Measurements from ENCODE around the gene GSE1.
"Not testable (repeated sequence)": the region's sequence is repeated elsewhere in the genome, so short reads cannot be mapped to it uniquely, and the experiment has no call there.

GSE1 gene

DNA sequence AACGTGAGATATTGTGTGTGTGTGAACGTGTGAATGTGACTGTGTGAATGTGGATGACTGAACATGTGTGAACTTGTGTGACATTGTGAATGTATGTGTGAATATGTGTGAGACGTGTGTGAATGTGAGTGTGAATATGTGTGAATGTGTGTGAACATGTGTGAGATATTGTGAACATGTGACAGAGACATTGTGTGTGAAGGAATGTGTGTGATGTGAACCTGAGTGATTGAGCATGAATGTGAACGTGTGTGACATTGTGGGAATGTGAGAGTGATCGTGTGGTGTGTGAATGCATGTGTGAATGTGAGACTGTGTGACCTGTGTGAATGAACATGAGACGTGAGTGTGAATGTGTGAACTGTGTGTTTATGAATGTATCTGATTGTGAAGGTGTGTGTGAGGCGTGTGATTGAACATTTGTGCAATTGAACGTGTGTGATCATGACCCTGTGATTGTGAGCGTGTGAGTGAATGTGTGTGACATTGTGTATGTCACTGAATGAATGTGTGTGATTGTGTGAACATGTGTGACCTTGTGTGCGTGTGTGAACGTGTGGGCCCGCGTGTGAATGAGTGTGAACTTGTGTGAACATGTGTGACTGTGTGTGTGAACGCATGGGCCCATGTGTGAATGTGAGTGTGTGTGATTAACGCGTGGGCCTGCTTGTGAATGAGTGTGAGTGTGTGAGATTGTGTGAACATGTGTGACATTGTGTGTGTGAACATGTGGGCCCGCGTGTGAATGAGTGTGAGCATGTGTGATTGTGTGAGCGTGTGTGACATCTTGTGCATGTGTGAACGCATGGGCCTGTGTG, 23.2 kb upstream of the GSE1 start:
- DNase-seq (ENCODE audit: low read depth, low spot score): no peak

DNA sequence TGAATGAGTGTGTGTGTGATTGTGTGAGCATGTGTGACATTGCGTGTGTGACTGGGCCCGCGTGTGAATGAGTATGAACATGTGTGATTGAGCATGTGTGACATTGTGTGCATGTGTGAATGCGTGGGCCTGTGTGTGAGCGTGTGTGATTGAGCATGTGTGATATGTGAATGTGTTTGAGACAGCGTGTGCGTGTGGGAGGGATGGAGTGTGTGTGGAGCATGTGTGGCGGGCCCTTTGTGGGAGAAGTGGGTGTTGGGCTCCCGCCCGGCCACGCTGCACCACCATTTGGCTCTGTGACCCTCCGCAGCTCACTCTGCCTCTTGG, 22.7 kb upstream of the GSE1 start:
- no peak for DNase-seq (ENCODE audit: low read depth, low spot score)

DNA sequence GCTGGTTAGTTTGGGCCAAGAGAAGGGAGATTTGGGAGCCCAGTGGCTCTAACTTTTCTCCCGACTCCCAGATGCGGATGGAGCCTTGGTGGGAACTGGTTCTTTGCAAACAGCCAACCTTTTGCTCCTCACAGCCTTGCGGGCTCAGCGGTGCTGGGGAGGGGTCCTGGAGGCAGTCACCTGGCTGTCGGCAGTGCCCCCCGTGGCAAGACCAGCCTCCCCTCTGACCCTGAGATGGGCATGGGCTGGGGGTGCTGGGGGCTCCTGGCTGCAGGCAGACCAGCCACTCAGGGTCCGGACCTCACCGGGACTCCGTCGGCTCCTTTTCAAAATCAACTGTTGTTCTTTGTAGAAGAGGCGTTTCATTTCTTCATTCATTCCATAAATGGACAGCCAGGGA, 21.7 kb upstream of the GSE1 start:
- no peak for DNase-seq (ENCODE audit: low read depth, low spot score)

GRCh38 chr16:85592277-85592676, 20.8 kb upstream of the GSE1 start:
- not testable (repeated sequence) for DNase-seq (ENCODE audit: low read depth, low spot score)

GRCh38 chr16:85592700-85593493, 20.2 kb upstream of the GSE1 start:
- DNase-seq (ENCODE audit: low read depth, low spot score): no peak

DNA sequence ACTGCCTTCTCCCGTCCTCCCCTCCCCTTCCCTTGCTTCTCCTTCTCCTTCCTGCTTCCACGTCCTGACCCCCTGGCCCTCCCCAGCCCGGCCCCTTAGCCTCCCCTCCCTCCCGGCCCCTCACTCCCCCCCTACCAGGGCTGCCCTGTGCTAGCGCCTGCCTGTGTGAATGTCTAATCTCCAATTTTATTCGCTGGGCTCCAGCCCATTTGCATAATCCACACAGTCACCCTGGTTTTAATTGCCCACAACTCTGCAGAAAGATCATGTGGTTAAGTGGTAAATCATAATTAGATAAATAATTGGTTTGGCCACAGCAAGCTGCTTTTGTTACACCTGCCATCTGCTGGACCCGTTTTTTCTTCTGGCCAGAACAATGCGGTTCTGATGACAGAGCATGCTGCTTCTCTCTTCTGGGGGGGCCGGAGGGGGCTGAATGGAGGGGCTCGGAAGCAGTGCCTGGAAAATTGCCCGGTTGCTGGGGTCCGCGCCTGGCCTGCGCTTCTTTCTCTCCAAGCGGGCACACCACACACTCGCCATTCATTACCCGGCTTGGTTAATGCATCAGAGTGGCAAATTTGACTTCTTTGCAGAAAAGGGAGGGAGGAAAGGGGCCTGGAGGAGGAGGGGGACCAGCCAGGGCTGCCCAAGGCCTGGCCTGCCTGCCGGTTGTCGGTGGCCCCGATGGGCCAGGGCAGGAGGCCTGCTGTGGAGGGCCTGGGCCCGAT, 19.5 kb upstream of the GSE1 start:
- no peak for DNase-seq (ENCODE audit: low read depth, low spot score)

DNA sequence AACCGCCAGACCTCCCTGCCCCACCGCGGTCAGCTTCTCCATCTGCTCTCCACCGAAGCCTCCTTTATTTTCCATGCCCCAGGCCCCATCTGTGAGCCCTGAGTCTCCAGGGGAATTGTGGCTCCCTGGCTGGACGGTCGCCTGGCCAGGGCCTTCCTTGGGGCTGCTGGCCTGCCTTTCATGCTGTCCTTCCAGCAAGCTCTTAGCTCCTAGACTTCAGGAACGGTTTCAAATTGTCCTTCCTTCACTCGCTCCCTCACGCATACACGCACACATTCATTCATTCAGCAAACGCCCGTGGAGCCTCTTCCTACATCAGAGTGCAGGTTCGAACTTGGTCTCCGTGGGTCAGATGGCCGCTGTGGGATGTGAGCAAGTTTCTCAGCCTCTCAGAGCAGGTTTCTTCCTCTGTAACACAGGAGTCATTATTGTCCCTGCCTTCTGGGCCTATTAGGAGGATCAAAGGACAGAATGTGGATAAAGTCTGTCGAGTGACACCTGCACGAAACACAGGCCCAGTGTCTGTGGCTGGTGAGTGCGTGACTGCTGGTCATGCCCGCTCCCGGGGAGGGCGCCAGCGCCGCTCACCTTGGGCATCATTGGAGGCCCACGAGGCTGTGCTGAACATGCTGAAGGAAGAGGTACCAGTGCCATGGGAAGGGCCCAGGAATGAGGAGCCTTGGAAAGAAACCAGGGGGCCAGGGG, 18.7 kb upstream of the GSE1 start:
- DNase-seq (ENCODE audit: low read depth, low spot score): no peak

- no peak for DNase-seq (ENCODE audit: low read depth, low spot score)
Observed at GRCh38 chr16:85594978-85595661, 18.0 kb upstream of the GSE1 start.

DNA sequence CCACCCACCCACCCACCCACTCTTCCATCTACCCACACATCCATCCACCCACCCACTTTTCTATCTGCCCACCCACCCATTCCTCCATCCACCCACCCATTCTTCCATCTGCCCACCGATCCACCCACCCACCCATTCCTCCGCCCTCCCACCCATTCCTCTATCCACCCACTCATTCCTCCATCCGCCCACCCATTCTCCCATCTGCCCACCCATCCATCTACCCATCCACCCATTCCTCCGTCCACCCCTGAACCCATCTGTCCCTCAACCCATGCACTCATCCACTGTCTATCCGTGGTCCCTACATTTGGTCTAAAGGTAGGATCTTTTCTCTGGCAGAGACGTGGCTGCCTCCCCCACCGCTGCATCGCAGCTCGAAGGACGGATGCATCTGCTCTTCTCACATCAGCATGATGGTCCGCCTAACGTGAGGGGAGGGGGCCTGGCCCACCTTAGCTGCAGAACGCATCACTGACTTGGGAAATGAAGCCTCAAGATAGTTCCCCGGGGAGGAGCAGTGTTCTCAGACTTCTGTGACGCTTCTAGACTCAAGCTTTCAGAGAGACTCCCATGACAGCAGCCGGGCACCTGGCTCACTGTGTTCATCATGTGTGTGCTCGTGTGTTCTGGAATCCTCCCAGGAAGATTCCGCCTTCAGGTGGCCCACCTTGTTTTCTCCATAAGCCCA, 17.2 kb upstream of the GSE1 start:
- DNase-seq (ENCODE audit: low read depth, low spot score): no peak

GRCh38 chr16:85598141-85598540, 15.0 kb upstream of the GSE1 start:
- DNase-seq (ENCODE audit: low read depth, low spot score): no peak

DNA sequence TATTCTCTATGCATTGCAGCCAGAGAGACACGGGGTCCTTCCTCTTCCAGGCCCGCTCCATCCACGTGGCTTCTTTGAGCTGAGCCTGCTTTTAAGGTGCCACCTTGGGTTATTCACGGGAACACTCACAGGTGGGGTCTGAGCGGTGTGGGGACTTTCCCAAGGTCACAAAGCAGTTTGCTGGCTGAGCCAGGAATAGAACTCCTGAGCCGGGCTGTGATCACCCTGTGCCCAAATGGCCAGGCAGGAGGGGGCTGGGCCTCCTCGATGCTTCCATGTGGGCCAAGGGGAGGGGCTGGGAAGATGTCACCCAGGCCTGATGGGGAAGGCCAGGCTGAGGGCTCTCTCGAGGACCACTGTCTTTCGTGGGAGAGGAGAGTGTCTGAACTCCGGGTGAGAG, 13.0 kb upstream of the GSE1 start:
- no peak for DNase-seq (ENCODE audit: low read depth, low spot score)

DNA sequence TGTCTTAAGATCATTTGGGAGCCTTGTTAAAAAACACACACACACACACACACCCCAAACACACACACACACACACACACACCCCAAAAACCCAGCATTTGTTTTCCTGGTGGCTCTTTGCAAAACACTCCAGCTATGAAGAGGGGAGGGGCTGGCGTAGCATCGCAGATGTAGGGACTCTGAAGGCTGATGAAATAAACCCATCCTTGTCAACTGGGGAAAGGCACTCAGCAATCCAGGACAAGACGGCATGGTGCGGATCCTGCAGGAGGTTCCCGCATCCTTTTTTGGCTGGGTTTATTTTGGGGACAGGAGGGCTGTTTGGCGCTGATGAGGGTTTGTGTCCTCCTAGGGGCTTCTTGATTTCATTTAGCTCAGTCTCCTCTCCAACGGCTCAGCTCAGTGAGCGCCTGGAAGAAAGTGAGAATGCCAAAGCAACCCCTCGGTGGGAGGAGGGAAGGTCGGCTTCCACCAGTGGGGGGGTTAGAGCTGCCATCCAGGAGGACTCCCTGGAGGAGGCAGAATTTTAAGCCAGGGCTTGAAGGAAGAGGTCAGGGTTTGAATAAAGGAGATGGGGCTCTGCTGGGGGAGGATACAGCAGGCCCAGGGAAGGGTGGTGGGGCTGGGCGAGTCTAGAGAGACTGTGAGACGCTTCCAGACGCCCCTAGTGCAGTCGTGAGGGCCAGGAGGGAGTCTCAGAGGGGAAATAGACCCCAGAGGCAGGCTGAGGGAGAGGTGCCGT, 12.4 kb upstream of the GSE1 start:
- no peak for DNase-seq (ENCODE audit: low read depth, low spot score)

DNA sequence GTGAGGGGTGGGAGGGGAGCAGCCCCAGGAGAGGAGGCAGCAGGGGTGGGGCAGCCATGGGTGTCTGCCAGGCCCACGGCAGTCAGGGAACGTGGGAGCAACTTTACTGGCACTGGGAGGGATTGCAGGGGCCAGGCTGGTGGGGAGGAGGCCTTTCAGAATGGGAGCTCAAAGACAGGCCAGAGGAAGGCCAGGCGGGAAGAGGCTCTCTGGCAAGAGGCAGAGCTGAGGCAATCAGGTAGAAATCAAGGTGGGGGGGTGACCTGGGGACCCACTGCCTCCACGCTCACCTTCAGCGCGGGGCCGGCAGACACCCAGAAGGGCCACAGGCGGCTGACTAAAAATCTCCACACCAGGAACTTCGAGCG, 11.9 kb upstream of the GSE1 start:
- DNase-seq (ENCODE audit: low read depth, low spot score): no peak

GRCh38 chr16:85601730-85602401, 11.3 kb upstream of the GSE1 start:
- DNase-seq (ENCODE audit: low read depth, low spot score): no peak

DNA sequence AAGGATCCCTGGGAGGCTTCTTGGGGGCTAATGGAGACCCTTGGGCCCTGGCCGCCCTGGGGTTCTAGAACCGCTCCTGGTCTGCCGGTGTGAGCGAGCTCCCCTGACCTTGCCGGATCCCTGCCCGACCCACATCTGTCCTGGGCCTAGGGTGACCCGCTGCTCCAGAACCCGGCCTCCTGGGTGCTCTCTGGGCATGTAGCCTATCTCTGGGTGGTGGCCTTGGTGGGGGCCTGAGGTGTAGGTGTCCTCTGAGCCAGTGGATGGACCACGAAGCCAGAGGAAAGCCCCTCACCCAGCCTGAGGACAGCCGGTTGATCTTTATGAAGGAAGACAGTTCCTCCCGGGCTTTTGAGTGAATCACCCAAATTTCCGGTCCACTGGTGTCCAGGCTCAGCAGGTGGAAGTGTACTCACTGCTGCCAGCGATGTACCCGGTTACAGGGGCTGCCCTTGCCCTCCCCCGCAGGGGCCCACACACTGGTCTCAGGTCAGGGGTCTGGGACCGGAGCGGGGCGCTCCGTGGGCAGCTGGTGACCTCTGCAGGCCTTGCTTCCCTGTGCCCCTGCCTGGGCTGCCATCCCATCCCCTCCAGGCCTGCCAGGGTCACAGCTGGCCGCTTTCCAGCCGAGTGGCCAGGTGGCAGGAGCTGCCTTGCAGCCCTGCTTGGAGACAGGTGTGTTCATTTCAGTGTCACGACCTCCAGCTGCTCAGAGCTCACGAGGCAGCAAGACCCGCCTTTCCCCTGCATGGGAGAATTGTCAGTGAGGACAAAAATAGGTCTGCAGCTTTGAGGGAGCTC, 10.5 kb upstream of the GSE1 start:
- no peak for DNase-seq (ENCODE audit: low read depth, low spot score)

DNA sequence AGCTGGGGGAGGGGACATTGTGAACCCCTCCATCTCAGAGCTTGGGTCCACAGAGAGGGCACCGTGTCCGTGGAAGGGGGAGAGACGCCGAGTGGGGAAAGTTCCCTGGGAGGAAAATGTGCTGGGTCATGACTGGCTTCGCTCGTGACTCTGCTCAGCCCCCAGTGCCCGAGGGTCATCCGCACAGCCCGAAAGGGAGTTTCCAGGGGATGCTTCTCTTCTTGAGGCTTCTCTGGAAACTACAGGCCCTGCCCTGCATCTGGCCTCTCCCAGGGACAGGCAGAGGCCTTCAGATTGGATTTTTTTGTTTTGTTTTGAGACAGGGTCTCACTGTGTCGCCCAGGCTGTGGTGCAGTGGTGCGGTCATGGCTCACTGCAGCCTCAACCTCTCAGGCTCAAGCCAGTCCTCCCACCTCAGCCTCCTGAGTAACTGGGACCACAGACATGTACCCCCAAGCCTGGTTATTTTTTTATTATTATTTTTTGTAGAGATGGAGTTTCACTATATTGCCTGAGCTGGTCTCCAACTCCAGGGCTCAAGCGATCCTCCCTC, 9.8 kb upstream of the GSE1 start:
- DNase-seq (ENCODE audit: low read depth, low spot score): no peak

GRCh38 chr16:85604145-85604705, 8.9 kb upstream of the GSE1 start:
- no peak for DNase-seq (ENCODE audit: low read depth, low spot score)

Data from activated naive CD8-positive, alpha-beta T cell treated with anti-CD3 and anti-CD28 coated beads, Interleukin-2, amount 50 U/mL, for 16 hours (primary cell).